Measurements from ENCODE around the gene ELF5.

The ELF5 gene

GRCh38 chr11:34513682-34514449, at the start of gene ELF5:
Gene ELF5 (minus strand): TSS chr11:34513794. CDS start chr11:34505749, 8,045 bp downstream.
- no peak for DNase-seq

GRCh38 chr11:34562976-34563375, 49.4 kb upstream of the ELF5 start:
- no peak for DNase-seq

- DNase-seq, result no peak
Measured at GRCh38 chr11:34560511-34560910, 46.9 kb upstream of the ELF5 start.

DNA sequence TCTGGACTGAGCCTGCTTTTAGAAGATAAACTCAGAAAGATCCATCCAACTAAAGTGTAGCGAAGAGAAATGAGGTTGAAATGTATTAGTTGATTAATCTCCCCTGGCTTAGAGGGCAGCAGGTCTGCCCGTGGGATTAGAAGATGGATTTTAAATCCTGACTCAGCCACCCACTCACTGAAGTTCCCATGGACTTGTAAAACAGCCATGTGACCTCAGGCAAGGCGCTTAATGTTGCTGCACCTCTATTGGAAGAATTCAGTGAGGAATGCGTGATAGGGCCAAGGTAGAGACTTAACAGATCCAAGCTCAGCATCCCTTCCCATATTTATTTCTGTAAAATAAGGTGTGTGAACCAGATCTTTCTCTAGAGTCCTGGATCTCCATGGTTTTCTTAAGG, 45.1 kb upstream of the ELF5 start:
- no peak for DNase-seq

- no peak for DNase-seq
Measured at GRCh38 chr11:34558211-34558610, 44.6 kb upstream of the ELF5 start.

DNA sequence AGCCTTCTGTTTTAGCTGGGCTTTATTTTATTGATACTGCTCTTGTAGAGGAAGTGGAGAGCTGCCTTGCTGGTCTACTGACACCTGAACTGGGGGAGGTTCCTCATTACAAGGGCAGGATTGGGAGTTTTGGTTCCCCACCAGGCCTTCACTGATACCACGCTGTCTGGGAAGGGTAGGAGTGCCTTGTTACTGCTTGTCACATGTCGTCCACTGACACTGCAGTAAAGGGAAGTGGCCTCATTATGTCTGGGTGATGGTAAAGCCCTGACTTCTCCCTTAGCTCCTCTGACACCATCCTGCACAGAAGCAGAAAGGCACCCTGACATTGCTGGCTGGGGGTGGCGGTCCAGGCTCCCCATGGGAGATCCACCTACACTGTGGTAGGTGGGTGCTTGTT, 38.7 kb upstream of the ELF5 start:
- no peak for DNase-seq

GRCh38 chr11:34549271-34549670, 35.7 kb upstream of the ELF5 start:
- DNase-seq, result no peak

- DNase-seq, result no peak
Measured at GRCh38 chr11:34548278-34548677, 34.7 kb upstream of the ELF5 start.

- DNase-seq, result no peak
Measured at GRCh38 chr11:34546511-34547209, 33.1 kb upstream of the ELF5 start.

- no peak for DNase-seq
Measured at GRCh38 chr11:34542089-34542488, 28.5 kb upstream of the ELF5 start.

DNA sequence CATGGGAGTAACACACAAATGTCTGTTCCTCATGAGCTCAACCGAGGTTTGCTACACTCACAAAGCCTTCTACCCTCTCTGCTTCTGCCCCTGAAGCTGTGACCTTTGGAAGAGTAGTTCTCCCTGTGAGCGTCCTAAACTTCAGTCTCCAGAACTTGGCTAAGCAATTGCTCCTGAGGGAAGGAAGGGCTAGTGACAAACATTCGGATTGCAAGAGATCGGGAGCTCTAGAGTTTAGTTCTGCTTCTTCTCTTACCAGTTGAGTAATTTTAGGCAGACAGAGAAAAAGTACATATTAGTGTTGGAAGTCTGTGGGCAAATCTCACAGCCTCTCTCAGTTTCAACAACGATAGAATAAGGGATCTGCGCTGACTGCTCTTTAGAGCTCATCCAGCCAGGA, 27.3 kb upstream of the ELF5 start:
- DNase-seq, result no peak

- no peak for DNase-seq
Measured at GRCh38 chr11:34537636-34538035, 24.0 kb upstream of the ELF5 start.

DNA sequence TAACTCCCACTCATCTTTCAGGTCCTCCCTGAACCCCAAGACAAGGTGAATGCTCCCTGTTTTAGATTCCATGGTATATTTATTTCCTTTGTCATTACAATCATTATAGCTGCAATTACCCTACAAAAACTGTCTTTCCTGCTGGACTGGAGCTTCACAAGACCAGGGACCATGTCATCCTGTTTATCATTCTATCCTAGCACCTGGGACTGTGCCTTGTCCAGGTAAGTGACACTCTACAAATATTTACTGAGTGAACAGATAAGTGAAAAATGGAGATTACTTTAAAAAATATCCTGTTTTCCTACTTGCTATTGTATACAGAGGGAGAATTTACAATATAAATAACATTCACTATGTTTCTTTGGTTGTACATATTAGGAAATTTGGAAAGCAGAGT, 22.5 kb upstream of the ELF5 start:
- DNase-seq, result no peak

DNA sequence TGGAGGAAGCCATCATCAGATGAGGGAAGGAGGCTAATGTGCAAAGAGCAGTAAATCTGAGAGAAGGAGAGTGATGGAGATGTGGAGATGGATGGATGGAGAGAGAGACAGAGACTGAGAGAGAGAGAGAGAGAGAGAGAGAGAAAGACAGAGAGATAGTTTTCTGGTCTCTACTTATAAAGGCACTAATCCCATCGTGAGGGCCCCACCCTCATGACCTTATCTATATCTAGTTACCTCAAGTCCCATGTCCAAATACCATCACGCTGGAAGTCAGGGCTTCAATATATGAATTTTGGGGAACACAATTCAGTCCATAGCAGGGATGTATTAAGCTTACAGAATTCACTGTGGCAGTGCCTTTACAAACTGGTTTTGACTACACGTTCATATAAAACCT, 21.2 kb upstream of the ELF5 start:
- no peak for DNase-seq

- DNase-seq, result no peak
Measured at GRCh38 chr11:34531663-34532062, 18.1 kb upstream of the ELF5 start.

GRCh38 chr11:34530545-34531234, 17.1 kb upstream of the ELF5 start:
- DNase-seq, result no peak

DNA sequence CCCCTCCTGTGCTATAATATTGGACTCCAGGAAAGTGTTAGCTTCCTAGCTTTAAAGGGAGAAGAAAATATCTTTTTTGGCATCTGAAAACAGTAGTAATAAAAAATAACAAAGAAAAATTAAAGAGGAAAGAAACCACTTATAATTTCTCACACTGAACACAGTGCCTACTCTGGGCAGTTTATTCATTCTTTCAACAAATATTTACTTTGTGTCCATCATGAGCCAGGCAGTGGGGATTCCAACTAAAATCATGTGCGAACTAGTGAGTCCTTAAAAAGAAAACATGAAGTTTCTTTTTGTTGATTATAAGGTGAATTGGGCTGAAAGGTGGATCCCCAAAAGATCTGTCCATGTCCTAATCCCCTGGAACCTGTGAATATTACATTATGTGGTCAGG, 16.0 kb upstream of the ELF5 start:
- DNase-seq, result no peak

- DNase-seq, result no peak
Measured at GRCh38 chr11:34528072-34528471, 14.5 kb upstream of the ELF5 start.

DNA sequence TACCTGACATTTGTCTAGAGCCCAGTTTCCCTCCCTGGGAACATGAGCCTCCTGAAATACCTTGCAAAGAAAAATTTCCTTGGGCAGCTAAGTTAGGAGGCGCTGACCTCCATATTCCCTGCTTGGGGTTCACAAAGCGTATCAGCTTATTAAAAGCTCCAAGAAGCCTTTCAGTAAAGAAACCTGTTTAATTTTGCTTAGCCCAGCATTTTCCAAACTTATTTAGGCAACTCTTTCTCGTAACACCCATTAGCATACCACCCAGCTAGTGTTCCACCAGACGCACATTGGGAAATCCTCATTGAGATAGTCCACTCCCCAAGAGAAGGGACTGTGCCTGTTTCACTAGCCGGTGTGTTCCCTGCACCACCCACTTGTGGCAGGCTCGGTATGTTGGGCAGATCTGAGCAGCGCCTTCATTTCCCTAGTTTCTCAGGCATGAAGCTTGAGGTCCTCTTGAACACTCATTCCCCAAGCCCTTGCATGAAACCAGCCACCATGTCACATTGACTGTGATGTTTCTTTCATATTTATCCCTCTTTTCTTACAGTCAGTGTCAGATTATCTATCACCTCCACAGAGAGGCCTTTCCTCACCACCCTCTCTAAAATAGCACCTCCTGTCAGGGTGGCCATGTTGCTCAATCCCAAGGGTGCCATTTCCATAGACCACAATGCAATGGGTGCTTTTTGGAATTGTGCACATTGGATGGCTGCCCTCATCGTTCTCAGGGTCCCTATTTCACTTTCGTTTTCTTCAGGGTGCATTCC, 12.5 kb upstream of the ELF5 start:
- no peak for DNase-seq

GRCh38 chr11:34525098-34525497, 11.5 kb upstream of the ELF5 start:
- no peak for DNase-seq

- no peak for DNase-seq
Measured at GRCh38 chr11:34524696-34525095, 11.1 kb upstream of the ELF5 start.

GRCh38 chr11:34523053-34523452, 9.5 kb upstream of the ELF5 start:
- DNase-seq, result no peak

DNA sequence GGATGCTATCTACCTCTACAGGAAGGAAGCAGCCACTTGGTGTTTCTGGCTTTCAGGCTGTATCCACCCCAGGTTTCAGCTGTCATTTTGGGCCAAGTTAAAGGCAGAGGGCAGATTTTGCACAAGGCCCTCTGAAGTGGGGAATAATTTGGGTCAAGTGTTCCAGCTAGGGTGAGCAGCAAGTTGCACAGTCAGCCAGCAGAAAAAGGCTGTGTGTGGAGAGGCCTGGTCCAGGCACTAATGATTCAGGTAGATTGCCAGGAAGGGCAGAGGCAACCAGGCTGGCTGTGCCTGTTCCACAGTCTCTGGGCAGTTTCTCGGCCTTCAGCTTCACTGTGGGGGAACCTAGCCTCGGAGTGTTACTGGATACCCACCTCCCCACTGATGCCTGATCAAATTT, 8.6 kb upstream of the ELF5 start:
- no peak for DNase-seq

Data from NCI-H1105 (cell line).